ENCODE measurements around the gene CXCL1.

- TF ChIP-seq, protein P1, sequence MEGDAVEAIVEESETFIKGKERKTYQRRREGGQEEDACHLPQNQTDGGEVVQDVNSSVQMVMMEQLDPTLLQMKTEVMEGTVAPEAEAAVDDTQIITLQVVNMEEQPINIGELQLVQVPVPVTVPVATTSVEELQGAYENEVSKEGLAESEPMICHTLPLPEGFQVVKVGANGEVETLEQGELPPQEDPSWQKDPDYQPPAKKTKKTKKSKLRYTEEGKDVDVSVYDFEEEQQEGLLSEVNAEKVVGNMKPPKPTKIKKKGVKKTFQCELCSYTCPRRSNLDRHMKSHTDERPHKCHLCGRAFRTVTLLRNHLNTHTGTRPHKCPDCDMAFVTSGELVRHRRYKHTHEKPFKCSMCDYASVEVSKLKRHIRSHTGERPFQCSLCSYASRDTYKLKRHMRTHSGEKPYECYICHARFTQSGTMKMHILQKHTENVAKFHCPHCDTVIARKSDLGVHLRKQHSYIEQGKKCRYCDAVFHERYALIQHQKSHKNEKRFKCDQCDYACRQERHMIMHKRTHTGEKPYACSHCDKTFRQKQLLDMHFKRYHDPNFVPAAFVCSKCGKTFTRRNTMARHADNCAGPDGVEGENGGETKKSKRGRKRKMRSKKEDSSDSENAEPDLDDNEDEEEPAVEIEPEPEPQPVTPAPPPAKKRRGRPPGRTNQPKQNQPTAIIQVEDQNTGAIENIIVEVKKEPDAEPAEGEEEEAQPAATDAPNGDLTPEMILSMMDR (IDR thresholded peaks at IDR 0.05; ENCODE audit: insufficient read depth, low read length): no peak
- TF ChIP-seq POLR2AphosphoS5 (IDR thresholded peaks at IDR 0.05; ENCODE audit: low read depth) (no peak), GABPA (IDR thresholded peaks at IDR 0.05; ENCODE audit: low read depth) (no peak)
- TF ChIP-seq, protein P2, sequence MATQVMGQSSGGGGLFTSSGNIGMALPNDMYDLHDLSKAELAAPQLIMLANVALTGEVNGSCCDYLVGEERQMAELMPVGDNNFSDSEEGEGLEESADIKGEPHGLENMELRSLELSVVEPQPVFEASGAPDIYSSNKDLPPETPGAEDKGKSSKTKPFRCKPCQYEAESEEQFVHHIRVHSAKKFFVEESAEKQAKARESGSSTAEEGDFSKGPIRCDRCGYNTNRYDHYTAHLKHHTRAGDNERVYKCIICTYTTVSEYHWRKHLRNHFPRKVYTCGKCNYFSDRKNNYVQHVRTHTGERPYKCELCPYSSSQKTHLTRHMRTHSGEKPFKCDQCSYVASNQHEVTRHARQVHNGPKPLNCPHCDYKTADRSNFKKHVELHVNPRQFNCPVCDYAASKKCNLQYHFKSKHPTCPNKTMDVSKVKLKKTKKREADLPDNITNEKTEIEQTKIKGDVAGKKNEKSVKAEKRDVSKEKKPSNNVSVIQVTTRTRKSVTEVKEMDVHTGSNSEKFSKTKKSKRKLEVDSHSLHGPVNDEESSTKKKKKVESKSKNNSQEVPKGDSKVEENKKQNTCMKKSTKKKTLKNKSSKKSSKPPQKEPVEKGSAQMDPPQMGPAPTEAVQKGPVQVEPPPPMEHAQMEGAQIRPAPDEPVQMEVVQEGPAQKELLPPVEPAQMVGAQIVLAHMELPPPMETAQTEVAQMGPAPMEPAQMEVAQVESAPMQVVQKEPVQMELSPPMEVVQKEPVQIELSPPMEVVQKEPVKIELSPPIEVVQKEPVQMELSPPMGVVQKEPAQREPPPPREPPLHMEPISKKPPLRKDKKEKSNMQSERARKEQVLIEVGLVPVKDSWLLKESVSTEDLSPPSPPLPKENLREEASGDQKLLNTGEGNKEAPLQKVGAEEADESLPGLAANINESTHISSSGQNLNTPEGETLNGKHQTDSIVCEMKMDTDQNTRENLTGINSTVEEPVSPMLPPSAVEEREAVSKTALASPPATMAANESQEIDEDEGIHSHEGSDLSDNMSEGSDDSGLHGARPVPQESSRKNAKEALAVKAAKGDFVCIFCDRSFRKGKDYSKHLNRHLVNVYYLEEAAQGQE (IDR thresholded peaks at IDR 0.05; ENCODE audit: insufficient replicate concordance, low read depth): no peak
These were observed 37.6 kb upstream of the CXCL1 start for GRCh38 chr4:73831569-73831968.

All from HL-60 (cell line).